ENCODE data around the gene KRT9.
"Not testable (repeated sequence)": the region's sequence is repeated elsewhere in the genome, so short reads cannot be mapped to it uniquely, and the experiment has no call there.

Gene KRT9

DNA sequence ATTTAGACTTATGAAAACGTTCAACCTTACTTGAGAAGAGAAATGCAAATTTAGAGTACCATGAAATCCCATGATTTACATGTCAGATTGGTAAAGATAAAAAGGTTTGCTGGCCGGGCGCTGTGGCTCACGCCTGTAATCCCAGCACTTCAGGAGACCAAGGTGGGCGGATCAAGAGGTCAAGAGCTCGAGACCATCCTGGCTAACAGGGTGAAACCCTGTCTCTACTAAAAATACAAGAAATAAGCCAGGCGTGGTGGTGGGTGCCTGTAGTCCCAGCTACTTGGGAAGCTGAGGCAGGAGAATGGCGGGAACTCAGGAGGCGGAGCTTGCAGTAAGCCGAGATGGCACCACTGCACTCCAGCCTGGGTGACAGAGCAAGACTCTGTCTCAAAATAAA, 29.1 kb downstream of the KRT9 start:
- not testable (repeated sequence) for DNase-seq

DNA sequence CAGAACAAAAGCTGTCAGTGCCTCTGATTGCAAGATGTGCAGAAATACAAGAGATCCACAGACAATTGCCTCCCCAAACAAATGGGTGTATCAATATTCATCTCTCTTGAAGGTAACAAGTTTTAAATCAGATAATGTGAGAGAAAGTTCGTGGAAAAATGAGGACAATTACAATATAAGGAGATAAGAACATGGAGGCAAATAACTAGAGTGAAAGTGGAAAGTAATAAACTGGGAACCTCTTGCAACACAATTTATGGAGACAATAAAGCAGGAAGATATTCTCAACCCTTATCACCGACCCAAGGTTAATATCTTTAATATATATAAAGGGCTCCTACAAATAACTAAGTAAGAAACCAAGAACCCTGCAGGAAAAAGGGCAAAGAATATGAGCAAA, 29.5 kb downstream of the KRT9 start:
- DNase-seq = no peak

DNA sequence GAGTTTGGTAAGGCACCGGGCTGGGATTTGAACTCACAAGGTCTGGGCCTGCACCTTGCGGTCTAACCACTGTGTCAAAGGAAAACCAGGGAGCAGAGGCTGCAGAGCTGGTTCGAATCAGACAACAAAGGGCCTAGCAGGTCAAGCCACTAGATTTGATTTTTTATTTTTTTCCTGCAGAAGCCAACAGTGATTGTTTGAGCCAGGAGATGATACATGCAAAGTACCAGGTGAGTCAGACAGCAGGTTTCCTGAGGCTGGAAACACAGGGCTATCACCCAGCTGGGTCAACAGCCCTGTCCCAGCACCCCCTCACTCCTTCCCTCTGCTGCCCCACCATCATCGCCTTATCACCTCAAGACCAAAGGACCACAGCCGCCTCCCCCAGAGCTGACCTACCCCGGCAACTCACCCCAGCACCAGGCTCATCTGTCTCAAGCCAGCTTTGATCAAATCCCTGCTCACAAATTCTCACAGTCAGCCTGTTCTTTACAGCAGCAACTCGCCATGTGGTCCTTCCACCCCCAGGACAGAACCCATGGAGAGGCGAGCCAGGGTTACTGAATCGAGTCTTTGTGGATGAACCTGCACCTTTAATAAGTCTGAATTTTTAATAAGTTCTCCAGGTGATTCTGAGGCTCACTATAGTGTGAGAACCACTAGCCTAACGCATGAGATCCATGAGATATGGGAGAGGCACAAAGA, 30.8 kb downstream of the KRT9 start:
- DNase-seq = no peak

DNA sequence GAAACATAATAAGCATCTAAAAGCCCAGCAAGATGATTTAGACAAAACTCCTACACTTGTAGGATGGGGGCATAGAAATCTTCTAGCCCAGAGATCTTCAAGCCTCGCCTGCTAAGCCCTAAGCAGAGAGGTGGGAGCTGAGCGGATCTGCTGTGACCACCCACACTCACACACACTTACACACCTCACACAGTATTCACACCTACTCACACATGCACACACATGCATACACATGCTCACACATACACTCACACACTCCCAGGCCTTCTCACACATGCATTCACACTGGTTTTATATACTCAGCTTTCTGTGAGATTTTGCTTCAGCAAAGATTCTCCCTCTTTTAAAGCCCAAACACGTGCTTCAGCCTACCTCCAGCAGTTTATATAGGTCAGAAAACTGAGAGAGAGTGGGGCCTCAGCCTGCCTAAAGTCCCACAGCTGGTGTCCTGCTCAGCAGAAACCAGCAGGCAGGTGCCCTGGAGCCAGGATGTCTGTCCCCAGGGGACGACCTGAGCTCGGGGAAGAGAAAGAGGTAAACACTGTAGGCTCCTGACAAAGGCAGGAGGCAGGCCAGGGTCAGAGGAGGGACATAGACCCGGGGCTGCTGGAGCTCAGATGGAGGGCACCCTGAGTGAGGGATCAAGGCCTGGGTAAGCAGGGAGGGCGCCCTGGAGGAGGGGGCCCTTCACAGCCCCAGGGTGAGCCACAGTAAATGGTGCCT, 31.7 kb downstream of the KRT9 start:
- DNase-seq = no peak

DNA sequence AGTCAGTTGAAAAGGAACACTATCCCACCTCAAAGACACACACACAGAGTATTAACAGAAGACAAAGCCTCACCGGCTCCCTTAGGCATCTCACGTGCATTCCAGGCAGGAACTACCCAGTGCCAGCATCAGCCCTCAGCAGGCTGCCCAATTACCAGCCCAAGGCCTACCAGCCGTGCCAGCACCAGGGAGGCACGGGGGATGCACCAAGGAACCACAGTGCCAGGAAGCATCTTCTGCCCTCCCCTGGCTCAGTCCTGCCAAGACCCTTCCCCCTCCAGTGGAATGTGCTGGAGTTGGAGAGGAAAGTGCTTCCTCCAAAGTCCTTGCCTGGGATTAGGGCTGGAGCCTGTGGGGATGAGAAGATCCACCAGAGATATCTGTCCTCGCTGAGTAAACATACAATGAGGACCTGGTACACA, 32.8 kb downstream of the KRT9 start:
- no peak for DNase-seq

DNA sequence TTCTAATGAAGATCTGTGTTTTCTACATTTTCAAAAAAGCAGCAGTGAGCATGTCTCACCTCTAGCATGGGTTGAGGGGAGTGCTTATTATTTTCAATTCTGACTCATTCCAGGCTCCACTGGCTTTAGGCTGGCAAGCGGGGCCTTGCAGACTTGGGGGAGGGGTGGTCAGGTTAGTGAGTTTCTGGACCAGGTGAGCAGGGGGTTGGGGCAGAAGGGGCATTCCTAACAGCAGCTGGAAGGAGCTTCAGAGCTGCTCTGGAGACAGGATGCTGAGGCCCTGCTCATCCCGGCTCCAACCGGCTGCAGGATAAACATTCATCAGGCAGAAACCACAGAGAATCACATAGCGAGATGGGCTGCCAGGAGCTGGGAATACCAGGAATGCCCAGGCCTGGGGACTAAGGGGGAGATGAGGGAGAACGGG, 33.3 kb downstream of the KRT9 start:
- DNase-seq = no peak

DNA sequence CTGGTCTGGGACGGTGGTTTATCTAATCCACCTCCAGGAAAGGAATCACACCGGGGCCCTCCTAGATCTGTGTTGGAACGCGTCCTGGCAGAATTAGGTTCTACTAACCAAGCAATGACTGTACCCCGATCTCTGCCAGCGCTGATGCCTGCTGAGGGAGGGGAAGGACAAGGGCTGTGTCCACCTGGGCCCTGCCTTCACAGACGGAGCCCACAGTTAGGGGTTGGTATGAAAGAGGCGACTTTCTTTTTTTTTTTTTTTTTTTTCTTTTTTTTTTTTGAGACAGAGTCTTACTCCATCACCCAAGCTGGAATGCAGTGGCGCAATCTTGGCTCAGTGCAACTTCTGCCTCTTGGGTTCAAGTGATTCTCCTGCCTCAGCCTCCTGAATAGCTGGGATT, 33.9 kb downstream of the KRT9 start:
- no peak for DNase-seq

DNA sequence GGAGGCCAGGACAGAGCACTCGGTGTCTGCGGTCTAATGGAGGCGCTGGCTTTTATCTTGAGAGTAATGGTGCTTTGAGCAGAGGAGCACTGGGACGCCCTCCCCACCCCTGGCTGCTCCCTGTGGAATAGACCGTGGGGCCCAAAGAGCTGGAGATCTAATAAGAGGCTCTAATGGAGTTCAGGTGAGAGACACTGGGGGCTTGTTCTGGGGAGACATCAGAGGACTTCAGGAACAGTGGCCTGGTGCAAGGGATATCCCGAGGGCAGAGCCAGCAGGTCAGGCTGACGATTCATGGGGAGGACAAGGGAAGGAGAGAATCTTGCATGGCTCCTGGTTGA, 34.3 kb downstream of the KRT9 start:
- no peak for DNase-seq

DNA sequence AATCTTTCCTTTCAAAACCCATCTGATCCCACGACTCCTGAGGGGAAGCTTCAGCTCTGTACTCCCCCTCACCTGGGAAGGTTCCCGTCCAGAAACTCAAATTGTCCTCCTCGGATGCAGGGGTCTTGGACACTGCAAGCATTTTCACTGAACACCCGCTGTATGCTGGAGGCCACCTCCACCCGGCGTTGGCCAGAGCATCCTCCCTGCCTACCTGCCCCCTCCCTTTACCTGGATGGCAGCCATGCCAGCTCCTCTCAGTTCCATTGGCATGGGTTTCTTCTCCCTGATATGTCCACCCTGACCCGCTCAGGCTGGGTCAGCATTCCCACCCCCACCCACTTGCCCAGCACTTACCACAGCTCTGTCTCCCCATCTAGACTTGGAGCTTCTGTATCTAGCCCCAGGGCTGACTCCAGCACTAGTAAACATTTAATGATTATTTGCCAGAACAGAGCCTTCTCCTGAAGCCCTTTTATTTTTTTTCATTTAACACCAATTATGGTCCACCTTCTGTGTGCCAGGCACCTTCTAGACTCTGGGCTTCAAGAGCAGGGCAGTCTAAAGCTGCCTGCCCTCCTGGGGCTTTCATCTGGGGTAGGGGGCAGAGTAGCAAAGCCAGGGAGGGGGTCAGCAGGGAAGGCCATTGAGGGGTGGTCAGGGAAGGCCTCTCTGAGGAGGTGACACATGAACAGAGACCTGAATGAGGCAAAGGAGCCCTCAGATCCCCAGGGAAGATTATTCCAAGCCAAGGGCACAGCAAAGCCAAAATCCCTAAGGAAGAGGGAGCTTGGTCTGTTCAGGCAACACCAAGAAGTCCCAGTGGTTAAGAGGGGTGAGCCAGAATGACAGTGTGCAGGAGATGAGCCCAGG, 34.9 kb downstream of the KRT9 start:
- DNase-seq = no peak

DNA sequence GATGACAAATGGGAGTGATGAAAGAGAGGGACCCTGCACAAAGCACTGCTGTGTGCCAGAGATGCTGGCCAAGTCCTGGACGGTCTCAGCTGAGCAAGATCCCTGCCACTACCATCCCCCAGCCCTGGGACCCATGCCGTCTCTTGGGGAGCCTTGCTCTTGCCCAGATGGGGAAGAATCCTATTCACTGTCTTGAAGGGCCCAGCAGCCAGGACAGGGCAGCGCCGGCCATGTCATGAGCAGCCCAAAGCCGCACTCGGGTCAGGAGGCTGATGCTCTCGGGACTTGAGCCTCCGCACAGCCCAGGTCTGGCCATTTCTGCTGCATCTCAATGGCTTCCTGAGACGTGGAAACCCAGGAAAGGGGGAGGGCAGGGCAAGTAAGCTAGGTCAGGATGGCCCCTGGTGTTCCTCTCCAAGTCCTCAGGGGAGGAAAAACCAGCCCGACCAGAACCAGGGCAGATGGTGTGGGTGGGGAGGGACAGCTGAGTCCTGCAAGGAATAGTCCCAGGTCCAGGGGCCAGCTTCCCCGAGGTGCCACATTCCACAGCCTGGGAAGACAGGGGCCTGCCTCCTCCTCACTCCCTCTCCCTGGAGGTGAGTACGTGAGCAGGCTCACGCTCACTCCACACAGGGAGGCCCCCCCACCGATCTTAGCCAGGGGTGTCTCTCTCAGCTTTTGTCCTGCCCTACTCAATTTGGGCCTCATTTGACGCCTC, 35.9 kb downstream of the KRT9 start:
- no peak for DNase-seq

DNA sequence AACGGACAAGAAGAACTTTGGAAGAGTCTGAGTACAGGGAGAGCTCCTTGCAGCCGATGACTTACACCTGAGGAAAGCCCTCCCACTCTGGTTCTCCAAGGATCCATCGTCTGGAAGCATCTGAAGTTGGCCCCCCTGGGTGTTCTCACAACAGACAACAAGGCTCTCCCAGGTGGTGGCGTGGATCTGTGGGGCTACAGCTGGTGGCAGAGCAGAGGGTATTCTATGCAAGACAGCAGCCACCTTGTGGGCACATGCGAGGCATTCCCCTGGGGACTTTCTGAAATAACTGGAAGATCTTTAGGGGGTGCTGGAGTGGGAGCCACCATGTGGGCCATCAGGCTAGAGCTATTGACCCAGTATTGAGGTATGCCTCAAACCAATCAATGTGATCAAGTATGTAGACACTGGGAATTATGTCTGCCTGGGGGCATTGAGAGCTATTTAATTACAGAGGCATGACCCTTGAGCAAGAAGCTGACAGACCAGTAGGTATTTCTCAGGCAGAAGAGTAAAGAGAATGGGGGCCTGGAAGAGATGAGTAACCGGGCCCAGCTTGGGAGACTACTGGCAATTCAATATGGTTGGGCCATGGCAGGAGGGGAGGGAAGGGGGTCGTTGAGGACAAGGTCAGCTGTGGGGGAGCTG, 36.8 kb downstream of the KRT9 start:
- no peak for DNase-seq

DNA sequence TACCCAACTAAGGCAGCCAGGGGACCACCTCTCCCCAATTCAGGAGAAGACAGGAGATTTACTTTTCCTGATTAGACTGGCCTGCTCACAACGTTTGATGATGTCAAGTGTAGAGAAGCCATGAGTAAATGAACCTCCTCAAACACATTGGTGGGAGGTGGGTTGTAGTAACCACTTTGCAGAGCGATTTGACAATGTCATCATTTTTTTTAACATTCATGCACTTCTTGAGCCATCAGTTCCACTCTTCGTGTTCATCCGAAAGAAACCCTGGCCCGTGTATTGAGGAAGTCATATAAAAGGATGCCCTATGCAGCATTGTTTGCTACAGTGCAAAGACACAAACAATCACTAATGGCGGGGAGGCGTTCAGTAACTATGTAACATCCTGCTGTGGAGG, 38.2 kb downstream of the KRT9 start:
- no peak for DNase-seq

DNA sequence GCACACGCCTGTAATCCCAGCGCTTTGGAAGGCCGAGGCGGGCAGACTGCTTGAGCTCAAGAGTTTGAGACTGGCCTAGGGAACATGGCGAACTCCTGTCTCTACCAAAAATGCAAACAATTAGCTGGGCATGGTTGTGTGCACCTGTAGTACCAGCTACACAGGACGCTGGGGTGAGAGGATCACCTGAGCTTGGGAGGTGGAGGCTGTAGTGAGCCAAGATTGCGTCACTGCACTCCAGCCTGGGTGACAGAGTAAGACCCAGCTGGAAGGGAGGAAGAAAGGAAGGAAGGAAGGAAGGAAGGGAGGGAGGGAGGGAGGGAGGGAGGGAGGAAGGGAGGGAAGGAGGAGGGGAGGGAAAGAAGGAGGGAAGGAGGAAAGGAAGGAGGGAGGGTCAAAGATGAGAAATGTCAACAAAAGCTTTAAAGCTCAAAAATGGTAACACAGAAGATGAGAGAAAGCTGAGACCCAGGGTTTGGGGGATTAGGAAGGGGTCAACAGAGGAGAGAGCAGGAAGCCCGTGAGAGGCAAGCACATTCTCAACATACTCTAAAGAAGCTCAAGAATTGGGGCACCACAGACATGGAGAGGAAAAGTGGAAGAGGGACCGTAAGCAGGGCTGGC, 38.8 kb downstream of the KRT9 start:
- DNase-seq = no peak

DNA sequence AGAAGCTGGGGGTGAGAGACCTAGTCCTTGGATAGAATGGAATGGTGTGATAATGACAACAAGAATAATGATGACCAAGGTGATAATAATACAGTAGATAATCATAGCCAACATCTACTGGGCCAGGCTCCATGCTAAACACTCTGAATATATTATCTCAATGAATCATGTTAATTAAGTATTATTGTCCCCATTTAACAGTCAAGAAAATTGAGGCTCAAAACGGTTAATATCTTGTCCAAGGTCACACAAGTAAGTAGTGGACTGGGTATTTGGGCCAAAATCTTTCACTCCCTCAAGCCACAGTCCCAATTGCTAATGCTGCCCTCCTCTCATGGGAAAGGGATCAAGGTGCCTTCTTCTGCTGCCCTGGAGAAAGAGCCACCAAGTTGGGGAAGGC, 39.9 kb downstream of the KRT9 start:
- DNase-seq = no peak

DNA sequence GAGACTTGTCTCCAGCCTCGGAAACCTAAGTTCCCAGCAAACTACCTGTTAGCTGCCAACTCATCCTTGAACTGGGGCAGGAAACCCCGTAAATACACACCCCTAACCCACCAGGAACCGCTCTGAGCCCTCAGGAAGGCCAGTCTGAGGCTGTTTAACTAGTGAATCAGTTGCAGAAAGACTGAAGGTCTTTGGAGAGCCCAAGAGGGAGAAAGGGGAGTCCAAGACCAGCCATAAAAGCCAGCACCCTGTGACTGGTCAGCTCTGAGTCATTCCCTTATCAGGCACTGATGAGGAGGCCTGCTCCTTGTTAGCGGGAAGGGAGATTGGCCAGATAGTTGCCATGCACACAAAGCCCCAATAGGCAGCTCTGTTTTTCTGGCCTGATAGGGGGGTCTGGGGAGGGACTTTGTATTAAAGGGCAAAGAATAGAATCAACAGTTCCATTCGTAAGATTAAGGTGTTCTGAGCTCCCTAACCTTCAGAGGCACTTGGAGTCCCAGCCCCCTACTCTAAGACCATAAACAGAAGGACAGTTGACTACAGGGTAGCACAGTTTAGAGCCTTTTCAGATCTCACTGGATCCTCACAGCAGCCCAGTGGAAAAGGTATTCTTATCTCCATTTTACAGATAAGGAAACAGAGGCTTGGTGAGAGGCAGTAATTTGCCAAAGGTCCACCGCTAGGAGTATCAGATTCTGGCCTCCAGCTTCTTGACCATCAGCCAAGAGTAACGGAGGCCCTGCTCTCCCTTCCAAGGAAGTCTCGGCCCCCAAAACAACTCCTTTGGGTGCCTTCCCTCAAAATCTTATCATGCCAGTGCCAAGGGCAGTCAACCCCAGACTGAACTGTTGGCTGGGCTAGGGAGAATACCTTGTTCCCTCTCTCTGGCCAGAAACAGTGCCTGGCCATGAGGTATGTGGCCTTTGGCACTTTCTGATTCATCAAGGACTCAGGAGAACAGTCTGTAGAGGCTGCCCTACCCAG, 41.5 kb downstream of the KRT9 start:
- DNase-seq = no peak

DNA sequence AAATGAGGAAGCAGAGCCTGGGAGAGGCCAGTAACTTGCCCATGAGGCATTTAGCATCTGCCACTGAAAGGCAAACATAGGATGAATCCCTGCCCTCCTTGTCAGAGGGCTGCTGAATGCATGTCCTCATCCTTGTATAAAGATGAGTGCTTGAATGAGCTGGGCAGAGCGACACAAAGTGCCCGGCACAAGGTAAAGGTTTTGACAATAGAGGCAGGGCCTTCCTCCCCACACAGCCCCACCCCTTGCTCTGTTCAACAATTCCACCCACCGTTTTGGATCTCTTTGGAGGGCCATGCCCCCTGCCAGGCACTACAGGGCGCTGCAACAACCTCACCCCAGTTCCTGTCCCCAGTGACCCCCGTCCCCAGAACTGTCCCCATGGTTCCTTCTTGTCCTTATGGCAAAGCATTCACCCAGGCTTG, 42.4 kb downstream of the KRT9 start:
- DNase-seq = no peak

DNA sequence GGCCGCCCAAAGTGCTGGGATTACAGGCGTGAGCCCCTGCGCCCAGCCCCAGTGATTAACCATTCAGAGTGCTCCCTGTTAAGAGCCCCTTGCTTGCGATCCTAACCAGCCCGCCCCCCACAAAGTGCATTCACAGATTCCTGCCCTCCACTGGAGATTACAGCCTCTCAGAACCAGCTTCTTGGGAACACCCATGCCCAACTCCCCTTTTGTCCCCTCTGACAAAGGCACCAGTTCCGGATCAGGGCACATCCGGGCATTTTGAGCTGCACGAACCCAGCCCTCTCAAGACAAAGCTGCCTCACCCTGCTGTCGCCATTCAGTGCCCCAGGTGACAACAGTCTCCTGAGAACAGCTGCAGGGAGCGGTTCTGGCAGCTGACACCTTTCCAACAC, 42.9 kb downstream of the KRT9 start:
- no peak for DNase-seq

DNA sequence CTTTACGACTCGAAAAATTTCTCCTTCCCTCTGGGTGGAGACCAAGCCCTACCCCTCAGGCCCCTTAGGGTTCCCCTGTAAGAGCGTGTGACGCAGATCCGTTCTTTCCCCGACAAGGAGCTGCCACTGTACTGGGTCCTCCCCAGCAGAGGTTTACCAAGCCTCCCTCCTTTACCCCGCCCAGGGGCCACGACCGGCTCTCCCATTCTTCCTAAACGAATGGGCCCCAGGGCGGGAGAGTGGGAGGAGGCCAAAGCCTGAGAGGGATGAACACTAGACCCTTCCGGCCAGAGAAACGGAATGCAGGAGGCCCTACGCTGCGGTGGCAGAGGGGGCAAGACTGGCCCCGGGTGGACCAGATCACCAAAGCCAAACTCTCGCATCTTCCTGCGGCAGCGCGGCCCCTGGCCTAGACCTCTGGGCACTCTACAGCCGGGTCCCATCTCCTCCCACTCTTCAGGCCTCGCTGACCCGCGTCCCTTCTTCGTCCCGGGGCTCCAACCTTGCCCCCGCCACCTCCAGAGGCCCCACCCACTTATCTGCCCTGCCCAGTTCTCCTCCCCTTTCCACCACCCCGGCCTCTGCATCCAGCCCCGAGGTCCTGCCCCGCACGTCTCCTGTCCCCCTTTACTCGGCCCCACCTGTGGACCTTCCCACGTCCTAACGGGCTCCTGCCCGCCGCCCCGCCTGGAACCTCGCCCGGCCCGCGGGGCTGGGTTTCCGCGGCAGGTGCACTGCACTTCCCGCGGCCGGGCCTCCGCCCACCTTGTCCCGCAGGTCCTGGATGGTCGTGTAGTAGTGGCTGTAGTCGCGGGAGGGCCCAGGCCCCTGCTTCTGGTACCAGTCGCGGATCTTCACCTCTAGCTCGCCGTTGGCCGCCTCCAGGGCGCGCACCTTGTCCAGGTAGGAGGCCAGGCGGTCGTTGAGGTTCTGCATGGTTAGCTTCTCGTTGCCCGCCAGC, 44.5 kb downstream of the KRT9 start:
- no peak for DNase-seq

DNA sequence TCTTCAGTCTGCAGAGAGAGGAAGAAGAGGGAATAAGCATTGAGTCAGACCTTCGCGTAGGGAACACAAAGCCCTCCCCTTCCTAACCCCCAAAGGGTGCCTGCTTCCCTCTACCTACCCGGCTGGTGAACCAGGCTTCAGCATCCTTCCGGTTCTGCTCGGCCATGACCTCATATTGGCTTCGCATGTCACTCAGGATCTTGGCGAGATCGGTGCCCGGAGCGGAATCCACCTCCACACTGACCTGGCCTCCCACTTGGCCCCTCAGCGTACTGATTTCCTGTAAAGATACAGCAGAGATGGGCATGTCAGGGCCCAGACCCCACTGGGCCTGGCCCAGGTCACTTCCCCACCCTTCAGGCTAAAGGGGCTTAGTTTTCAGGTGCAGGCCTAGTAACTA, 47.6 kb downstream of the KRT9 start:
- no peak for DNase-seq

DNA sequence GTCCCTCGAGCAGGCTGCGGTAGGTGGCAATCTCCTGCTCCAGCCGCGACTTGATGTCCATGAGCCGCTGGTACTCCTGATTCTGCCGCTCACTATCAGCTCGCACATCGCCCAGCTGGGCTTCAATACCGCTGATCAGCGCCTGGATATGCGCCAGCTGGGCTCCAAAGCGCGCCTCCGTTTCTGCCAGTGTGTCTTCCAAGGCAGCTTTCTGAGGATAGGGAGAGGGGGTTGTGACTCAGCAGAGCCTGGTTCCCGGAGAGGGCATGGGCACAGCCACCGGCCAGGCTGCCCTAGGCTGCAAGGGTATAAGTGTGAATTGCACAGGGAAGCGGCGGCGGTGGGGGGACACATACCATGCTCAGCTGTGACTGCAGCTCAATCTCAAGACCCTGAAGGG, 48.1 kb downstream of the KRT9 start:
- no peak for DNase-seq

All from activated CD4-positive, alpha-beta T cell treated with anti-CD3 and anti-CD28 coated beads, Interleukin-2, Interleukin-6, amounts not matched to agents 100 ng/mL and 50 ng/mL, durations not matched to agents 16 hours and 8 hours (primary cell).